ENCODE data around the gene MNDA.

MNDA gene

DNA sequence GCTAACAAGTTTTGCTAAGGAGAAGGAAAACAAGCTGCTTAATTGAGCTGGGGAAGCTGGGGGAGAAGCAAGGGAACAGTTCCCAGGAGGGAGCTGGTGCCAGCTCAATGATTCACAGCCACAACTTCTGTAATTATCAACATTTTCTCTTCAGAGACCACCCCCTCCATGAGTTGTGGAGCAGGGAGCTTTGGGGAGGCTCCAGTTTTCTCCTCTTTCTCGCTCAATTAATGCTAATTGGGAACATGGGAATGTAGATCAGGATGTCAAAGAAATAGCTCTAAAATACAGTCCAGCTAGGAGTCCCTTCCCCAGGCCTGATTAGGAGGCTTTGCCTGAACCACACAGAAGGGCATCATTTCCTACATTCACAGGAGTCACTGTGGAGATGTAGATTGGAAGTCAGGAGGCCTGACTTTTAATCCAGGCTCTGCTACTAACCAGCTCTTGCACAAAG lies 12.1 kb upstream of the MNDA start:
- no CpG with 5 or more reads among the region's 1 CpG for WGBS, 2 donors (ENCODE audit: extremely low coverage in 2 of 2, insufficient read length in 2 of 2, insufficient replicate concordance in 1 of 2)
- H4K8ac ChIP-seq (ENCODE audit: low read depth, low read length): no peak overlapping the region
- H3K4me1 ChIP-seq (ENCODE audit: control insufficient read depth in 2 of 2, insufficient read depth in 1 of 2, low read depth in 1 of 2, low read length in 2 of 2): peaks cover 0 to 2% of the 10 kb centered on the region in 2 donors
- DNase-seq (ENCODE audit: low spot score): no peak
- H3K4ac ChIP-seq (ENCODE audit: low read length): no peak overlapping the region
- H3K79me1 ChIP-seq (ENCODE audit: low read depth, low read length): no peaks in the 10 kb centered on the region
- no peaks in the 10 kb centered on the region for H3K9me3 ChIP-seq (replicated peaks in 1 of 2; ENCODE audit: control insufficient read depth in 2 of 2, insufficient read depth in 1 of 2, low read depth in 1 of 2, low read length in 2 of 2)
- H3K9ac ChIP-seq (ENCODE audit: low read depth, low read length, poor library complexity): no peak overlapping the region
- H3K36me3 ChIP-seq (replicated peaks in 1 of 2; ENCODE audit: control insufficient read depth in 2 of 2, insufficient read depth in 2 of 2, low read length in 2 of 2): no peaks in the 10 kb centered on the region
- H4K91ac ChIP-seq (ENCODE audit: low read depth, low read length, poor library complexity): no peak overlapping the region
- no peak overlapping the region for H2AK5ac ChIP-seq (ENCODE audit: low read depth, low read length)
- no peak overlapping the region for H2BK5ac ChIP-seq (ENCODE audit: low read length)
- H2BK12ac ChIP-seq (ENCODE audit: low read length): no peak overlapping the region
- no peak overlapping the region for H3K4me3 ChIP-seq (ENCODE audit: low read length in 2 of 2)
- no peak overlapping the region for H2BK15ac ChIP-seq (ENCODE audit: low read length)
- H2AFZ ChIP-seq (ENCODE audit: low read length): no peak overlapping the region
- no peak overlapping the region for H3K4me2 ChIP-seq (ENCODE audit: insufficient read depth, low read length, poor library complexity, severe bottlenecking)
- no peak overlapping the region for H3K14ac ChIP-seq (ENCODE audit: low read length)
- no peak overlapping the region for H3K18ac ChIP-seq (ENCODE audit: low read length)
- H3K23ac ChIP-seq (ENCODE audit: low read depth, low read length, poor library complexity): no peak overlapping the region
- H3K27ac ChIP-seq (replicated peaks; ENCODE audit: low read length): no peak overlapping the region
- no peaks in the 10 kb centered on the region for H3K27me3 ChIP-seq (ENCODE audit: control insufficient read depth in 3 of 3, insufficient read depth in 3 of 3, low read depth in 1 of 3, low read length in 3 of 3)
- H2BK120ac ChIP-seq (ENCODE audit: low read depth, low read length): no peak overlapping the region

DNA sequence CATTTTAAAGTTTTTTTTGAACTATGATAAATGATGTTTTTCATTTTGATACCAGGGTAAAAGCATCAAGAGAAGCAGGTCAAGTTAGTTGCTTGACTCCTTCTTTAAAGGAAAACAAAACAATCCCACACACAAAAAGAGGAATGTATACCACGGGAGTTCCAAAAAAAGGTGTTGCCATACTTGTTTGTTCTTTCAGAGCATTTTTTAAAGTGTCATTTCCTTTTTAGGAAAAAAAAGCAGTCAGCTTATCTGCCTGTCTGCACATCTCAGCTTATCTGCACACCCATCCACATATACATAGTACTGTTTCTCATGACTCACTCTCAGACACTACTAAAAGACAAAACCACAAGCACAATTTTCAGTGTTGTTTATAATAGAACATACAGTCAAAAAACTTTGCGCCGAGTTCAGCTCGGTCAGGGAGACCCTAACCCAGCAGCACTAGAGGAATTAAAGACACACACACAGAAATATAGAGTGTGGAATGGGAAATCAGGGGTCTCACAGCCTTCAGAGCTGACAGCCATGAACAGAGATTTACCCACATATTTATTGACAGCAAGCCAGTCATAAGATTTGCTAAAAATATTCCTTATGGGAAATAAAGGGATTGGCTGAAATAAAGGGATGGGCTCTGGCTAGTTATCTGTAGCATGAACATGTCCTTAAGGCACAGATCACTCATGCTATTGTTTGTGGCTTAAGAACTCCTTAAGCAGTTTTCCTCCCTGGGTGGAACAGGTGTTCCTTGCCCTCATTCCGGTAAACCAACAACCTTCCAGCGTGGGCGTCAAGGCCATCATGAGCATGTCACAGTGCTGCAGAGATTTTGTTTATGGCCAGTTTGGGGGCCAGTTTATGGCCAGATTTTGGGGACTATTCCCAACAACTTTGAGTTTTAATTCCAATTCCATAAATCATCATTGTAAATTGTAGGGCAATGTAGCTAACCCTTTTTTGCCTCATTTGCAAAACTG lies 11.4 kb upstream of the MNDA start:
- WGBS, 2 donors (ENCODE audit: extremely low coverage in 2 of 2, insufficient read length in 2 of 2, insufficient replicate concordance in 1 of 2): no CpG with 5 or more reads among the region's 7 CpGs
- no peak overlapping the region for H3K14ac ChIP-seq (ENCODE audit: low read length)
- no peak overlapping the region for H3K4me3 ChIP-seq (ENCODE audit: low read length in 2 of 2)
- H2BK120ac ChIP-seq (ENCODE audit: low read depth, low read length): no peak overlapping the region
- H3K9ac ChIP-seq (ENCODE audit: low read depth, low read length, poor library complexity): no peak overlapping the region
- H2AFZ ChIP-seq (ENCODE audit: low read length): no peak overlapping the region
- H3K23ac ChIP-seq (ENCODE audit: low read depth, low read length, poor library complexity): no peak overlapping the region
- no peaks in the 10 kb centered on the region for H3K79me1 ChIP-seq (ENCODE audit: low read depth, low read length)
- no peak overlapping the region for H3K18ac ChIP-seq (ENCODE audit: low read length)
- H2BK15ac ChIP-seq (ENCODE audit: low read length): no peak overlapping the region
- H4K91ac ChIP-seq (ENCODE audit: low read depth, low read length, poor library complexity): no peak overlapping the region
- H3K4ac ChIP-seq (ENCODE audit: low read length): no peak overlapping the region
- no peak overlapping the region for H3K27ac ChIP-seq (replicated peaks; ENCODE audit: low read length)
- H3K4me2 ChIP-seq (ENCODE audit: insufficient read depth, low read length, poor library complexity, severe bottlenecking): no peak overlapping the region
- no peaks in the 10 kb centered on the region for H3K9me3 ChIP-seq (replicated peaks in 1 of 2; ENCODE audit: control insufficient read depth in 2 of 2, insufficient read depth in 1 of 2, low read depth in 1 of 2, low read length in 2 of 2)
- H2BK12ac ChIP-seq (ENCODE audit: low read length): no peak overlapping the region
- no peaks in the 10 kb centered on the region for H3K36me3 ChIP-seq (replicated peaks in 1 of 2; ENCODE audit: control insufficient read depth in 2 of 2, insufficient read depth in 2 of 2, low read length in 2 of 2)
- no peaks in the 10 kb centered on the region for H3K27me3 ChIP-seq (ENCODE audit: control insufficient read depth in 3 of 3, insufficient read depth in 3 of 3, low read depth in 1 of 3, low read length in 3 of 3)
- peaks cover 0 to 2% of the 10 kb centered on the region in 2 donors for H3K4me1 ChIP-seq (ENCODE audit: control insufficient read depth in 2 of 2, insufficient read depth in 1 of 2, low read depth in 1 of 2, low read length in 2 of 2)
- H2BK5ac ChIP-seq (ENCODE audit: low read length): no peak overlapping the region
- no peak overlapping the region for H4K8ac ChIP-seq (ENCODE audit: low read depth, low read length)
- no peak overlapping the region for H2AK5ac ChIP-seq (ENCODE audit: low read depth, low read length)
- no peak for DNase-seq (ENCODE audit: low spot score)

DNA sequence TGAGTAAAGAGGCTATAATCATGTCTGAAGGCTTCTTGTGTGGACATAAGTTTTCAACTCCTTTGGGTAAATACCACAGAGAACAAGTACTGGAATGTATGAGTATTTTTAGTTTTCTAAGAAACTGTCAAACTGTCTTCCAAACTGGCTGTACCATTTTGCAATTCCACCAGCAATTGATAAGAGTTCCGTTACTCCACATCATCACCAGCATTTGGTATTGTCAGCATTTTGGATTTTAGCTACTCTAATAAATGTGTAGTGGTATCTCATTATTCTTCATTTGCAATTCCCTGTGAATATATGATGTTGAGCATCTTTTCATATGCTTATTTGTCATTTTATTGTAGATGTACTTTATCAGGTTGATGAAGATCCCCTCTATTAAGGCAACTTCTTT lies 9.4 kb upstream of the MNDA start:
- Histone ChIP-seq H3K14ac (ENCODE audit: low read length) (no peak overlapping the region), H3K4ac (ENCODE audit: low read length) (no peak overlapping the region)

DNA sequence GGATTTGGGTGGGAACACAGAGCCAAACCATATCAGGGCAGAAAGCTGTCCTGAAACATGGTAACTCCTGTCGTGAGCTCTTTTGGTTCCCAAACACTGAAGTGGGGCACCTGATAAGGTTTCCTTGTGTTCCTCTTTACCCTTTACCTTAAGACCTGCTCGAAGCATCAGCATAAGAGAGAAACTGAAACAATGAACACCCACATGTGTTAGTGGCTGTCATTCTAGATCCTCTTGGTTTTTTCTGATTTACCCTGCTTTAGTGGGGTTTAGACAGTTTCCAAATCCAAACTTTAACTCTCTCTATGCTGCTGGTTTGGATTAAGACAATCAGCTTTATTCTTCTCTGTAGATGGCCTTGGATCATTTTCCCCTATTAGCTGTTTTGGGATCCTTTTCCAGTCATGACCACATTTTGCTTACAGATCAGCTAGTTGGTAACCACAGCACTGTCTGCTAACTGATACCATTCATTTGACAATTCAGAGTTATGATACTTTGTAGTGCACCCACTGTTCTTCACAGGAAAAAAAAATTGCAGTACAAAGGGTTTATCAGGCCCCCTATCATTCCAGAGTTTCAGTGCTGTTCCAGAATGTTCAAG lies 975 bp upstream of the MNDA start:
- Histone ChIP-seq H3K18ac (ENCODE audit: low read length) (no peak overlapping the region), H3K23ac (ENCODE audit: low read depth, low read length, poor library complexity) (no peak overlapping the region), H4K8ac (ENCODE audit: low read depth, low read length) (no peak overlapping the region), H3K4me2 (ENCODE audit: insufficient read depth, low read length, poor library complexity, severe bottlenecking) (no peak overlapping the region), H3K9ac (ENCODE audit: low read depth, low read length, poor library complexity) (no peak overlapping the region), H4K91ac (ENCODE audit: low read depth, low read length, poor library complexity) (no peak overlapping the region), H3K4me1 (ENCODE audit: control insufficient read depth in 2 of 2, insufficient read depth in 1 of 2, low read depth in 1 of 2, low read length in 2 of 2) (no peaks in the 10 kb centered on the region), H2AFZ (ENCODE audit: low read length) (no peak overlapping the region), H2BK120ac (ENCODE audit: low read depth, low read length) (no peak overlapping the region), H3K14ac (ENCODE audit: low read length) (no peak overlapping the region), H3K27ac (replicated peaks; ENCODE audit: low read length) (no peak overlapping the region), H3K4me3 (ENCODE audit: low read length in 2 of 2) (no peak overlapping the region), H3K27me3 (ENCODE audit: control insufficient read depth in 3 of 3, insufficient read depth in 3 of 3, low read depth in 1 of 3, low read length in 3 of 3) (no peaks in the 10 kb centered on the region), H2BK15ac (ENCODE audit: low read length) (no peak overlapping the region), H2BK12ac (ENCODE audit: low read length) (no peak overlapping the region), H3K79me1 (ENCODE audit: low read depth, low read length) (no peaks in the 10 kb centered on the region), H2AK5ac (ENCODE audit: low read depth, low read length) (no peak overlapping the region), H2BK5ac (ENCODE audit: low read length) (no peak overlapping the region), H3K36me3 (replicated peaks in 1 of 2; ENCODE audit: control insufficient read depth in 2 of 2, insufficient read depth in 2 of 2, low read length in 2 of 2) (no peaks in the 10 kb centered on the region), H3K9me3 (replicated peaks in 1 of 2; ENCODE audit: control insufficient read depth in 2 of 2, insufficient read depth in 1 of 2, low read depth in 1 of 2, low read length in 2 of 2) (peaks cover 0 to 2% of the 10 kb centered on the region in 2 donors), H3K4ac (ENCODE audit: low read length) (no peak overlapping the region)
- no peak for DNase-seq (ENCODE audit: low spot score)
- no CpG with 5 or more reads among the region's 2 CpGs for WGBS, 2 donors (ENCODE audit: extremely low coverage in 2 of 2, insufficient read length in 2 of 2, insufficient replicate concordance in 1 of 2)

More for the DNA sequence above, 9.4 kb upstream of the MNDA start:
- H4K8ac ChIP-seq (ENCODE audit: low read depth, low read length): no peak overlapping the region
- no peak overlapping the region for H3K9ac ChIP-seq (ENCODE audit: low read depth, low read length, poor library complexity)
- no peaks in the 10 kb centered on the region for H3K27me3 ChIP-seq (ENCODE audit: control insufficient read depth in 3 of 3, insufficient read depth in 3 of 3, low read depth in 1 of 3, low read length in 3 of 3)
- H2BK12ac ChIP-seq (ENCODE audit: low read length): no peak overlapping the region
- H2AFZ ChIP-seq (ENCODE audit: low read length): no peak overlapping the region
- H2AK5ac ChIP-seq (ENCODE audit: low read depth, low read length): no peak overlapping the region
- peaks cover 0 to 2% of the 10 kb centered on the region in 2 donors for H3K4me1 ChIP-seq (ENCODE audit: control insufficient read depth in 2 of 2, insufficient read depth in 1 of 2, low read depth in 1 of 2, low read length in 2 of 2)
- WGBS, 2 donors (ENCODE audit: extremely low coverage in 2 of 2, insufficient read length in 2 of 2, insufficient replicate concordance in 1 of 2): no CpG with 5 or more reads among the region's 1 CpG
- H3K9me3 ChIP-seq (replicated peaks in 1 of 2; ENCODE audit: control insufficient read depth in 2 of 2, insufficient read depth in 1 of 2, low read depth in 1 of 2, low read length in 2 of 2): no peaks in the 10 kb centered on the region
- H3K18ac ChIP-seq (ENCODE audit: low read length): no peak overlapping the region
- H3K23ac ChIP-seq (ENCODE audit: low read depth, low read length, poor library complexity): no peak overlapping the region
- no peak overlapping the region for H3K4me3 ChIP-seq (ENCODE audit: low read length in 2 of 2)
- no peak overlapping the region for H3K27ac ChIP-seq (replicated peaks; ENCODE audit: low read length)
- H3K36me3 ChIP-seq (replicated peaks in 1 of 2; ENCODE audit: control insufficient read depth in 2 of 2, insufficient read depth in 2 of 2, low read length in 2 of 2): no peaks in the 10 kb centered on the region
- no peak overlapping the region for H4K91ac ChIP-seq (ENCODE audit: low read depth, low read length, poor library complexity)
- H3K4me2 ChIP-seq (ENCODE audit: insufficient read depth, low read length, poor library complexity, severe bottlenecking): no peak overlapping the region
- H2BK15ac ChIP-seq (ENCODE audit: low read length): no peak overlapping the region
- no peaks in the 10 kb centered on the region for H3K79me1 ChIP-seq (ENCODE audit: low read depth, low read length)
- no peak overlapping the region for H2BK5ac ChIP-seq (ENCODE audit: low read length)
- H2BK120ac ChIP-seq (ENCODE audit: low read depth, low read length): no peak overlapping the region
- DNase-seq (ENCODE audit: low spot score): no peak

Data from neuronal stem cell (in vitro differentiated cells).